ENCODE data around the gene MYO3B. TPM values are rescaled to one million over a fixed set of nuclear protein-coding genes. Genes with fewer than 3 reads are reported as not detected.

The MYO3B gene
- total RNA-seq, 3 donors from 2014 or later (not counting 1 experiment from before 2014, with no cell fraction given): 0.68 to 0.88 (median 0.75) TPM

DNA sequence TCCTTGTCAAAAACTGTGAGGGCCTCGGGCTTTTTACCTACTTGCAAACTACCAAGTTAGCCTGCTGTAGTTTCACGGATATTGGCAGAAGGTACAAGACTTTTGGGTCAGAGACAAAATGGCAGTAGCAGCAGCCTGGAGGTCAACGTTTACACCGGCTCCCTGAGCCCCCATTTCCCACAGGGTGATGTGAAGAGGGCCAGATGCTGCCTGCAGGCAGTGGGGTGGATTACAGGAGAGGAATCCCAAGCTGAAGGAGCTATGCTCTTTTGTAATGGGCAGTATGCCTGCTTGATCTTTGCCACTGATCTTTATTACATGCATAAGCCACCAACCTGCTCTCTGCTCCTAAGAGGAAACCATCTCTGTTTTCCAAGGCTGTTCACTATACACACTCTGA, 507.6 kb downstream of the MYO3B start:
- peaks cover 2% of the 10 kb centered on the region for H3K27me3 ChIP-seq (ENCODE audit: control insufficient read depth, insufficient read depth, low read length)
- H3K9me3 ChIP-seq (ENCODE audit: control insufficient read depth, insufficient read depth, low read length): no peaks in the 10 kb centered on the region
- H3K4me1 Mint-ChIP-seq: no peaks in the 10 kb centered on the region
- 82% methylated on average over 4 of the region's 4 CpGs for WGBS (ENCODE audit: insufficient coverage)
- no peaks in the 10 kb centered on the region for H3K4me1 ChIP-seq (ENCODE audit: control insufficient read depth, insufficient read depth, low read length)
- H3K27ac Mint-ChIP-seq: no peak overlapping the region
- ATAC-seq: no peak
- intact Hi-C loops (cut with micrococcal nuclease): no loop called here
- H3K27me3 Mint-ChIP-seq (ENCODE audit: low read depth in 2 of 2): peaks cover 10 to 23% of the 10 kb centered on the region in 2 donors
- H3K4me3 Mint-ChIP-seq: no peak overlapping the region
- no peaks in the 10 kb centered on the region for H3K36me3 Mint-ChIP-seq
- no peak overlapping the region for H3K4me3 ChIP-seq (ENCODE audit: low read length)
- TF ChIP-seq, protein P1, sequence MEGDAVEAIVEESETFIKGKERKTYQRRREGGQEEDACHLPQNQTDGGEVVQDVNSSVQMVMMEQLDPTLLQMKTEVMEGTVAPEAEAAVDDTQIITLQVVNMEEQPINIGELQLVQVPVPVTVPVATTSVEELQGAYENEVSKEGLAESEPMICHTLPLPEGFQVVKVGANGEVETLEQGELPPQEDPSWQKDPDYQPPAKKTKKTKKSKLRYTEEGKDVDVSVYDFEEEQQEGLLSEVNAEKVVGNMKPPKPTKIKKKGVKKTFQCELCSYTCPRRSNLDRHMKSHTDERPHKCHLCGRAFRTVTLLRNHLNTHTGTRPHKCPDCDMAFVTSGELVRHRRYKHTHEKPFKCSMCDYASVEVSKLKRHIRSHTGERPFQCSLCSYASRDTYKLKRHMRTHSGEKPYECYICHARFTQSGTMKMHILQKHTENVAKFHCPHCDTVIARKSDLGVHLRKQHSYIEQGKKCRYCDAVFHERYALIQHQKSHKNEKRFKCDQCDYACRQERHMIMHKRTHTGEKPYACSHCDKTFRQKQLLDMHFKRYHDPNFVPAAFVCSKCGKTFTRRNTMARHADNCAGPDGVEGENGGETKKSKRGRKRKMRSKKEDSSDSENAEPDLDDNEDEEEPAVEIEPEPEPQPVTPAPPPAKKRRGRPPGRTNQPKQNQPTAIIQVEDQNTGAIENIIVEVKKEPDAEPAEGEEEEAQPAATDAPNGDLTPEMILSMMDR (IDR thresholded peaks at IDR 0.05): no peak
- DNase-seq: no peak
- no peaks in the 10 kb centered on the region for H3K36me3 ChIP-seq (ENCODE audit: control insufficient read depth, insufficient read depth, low read length)
- H3K9me3 Mint-ChIP-seq: no peaks in the 10 kb centered on the region
- no peak overlapping the region for H3K27ac ChIP-seq (ENCODE audit: low read length)

- Histone ChIP-seq H3K4me3 (ENCODE audit: low read length) (no peak overlapping the region), H3K36me3 (ENCODE audit: control insufficient read depth, insufficient read depth, low read length) (no peaks in the 10 kb centered on the region), H3K4me1 (ENCODE audit: control insufficient read depth, insufficient read depth, low read length) (no peaks in the 10 kb centered on the region), H3K27ac (ENCODE audit: low read length) (no peak overlapping the region), H3K9me3 (ENCODE audit: control insufficient read depth, insufficient read depth, low read length) (no peaks in the 10 kb centered on the region), H3K27me3 (ENCODE audit: control insufficient read depth, insufficient read depth, low read length) (no peaks in the 10 kb centered on the region)
- no peaks in the 10 kb centered on the region for H3K9me3 Mint-ChIP-seq
- DNase-seq: no peak
- TF ChIP-seq, protein P1 (IDR thresholded peaks at IDR 0.05): no peak
- H3K4me3 Mint-ChIP-seq: no peak overlapping the region
- no peaks in the 10 kb centered on the region for H3K4me1 Mint-ChIP-seq
- H3K27ac Mint-ChIP-seq: no peak overlapping the region
- ATAC-seq: no peak
- 89% methylated on average over 5 of the region's 5 CpGs for WGBS (ENCODE audit: insufficient coverage)
- intact Hi-C loops (cut with micrococcal nuclease): no loop called here
- H3K36me3 Mint-ChIP-seq: no peaks in the 10 kb centered on the region
- peaks cover 11 to 23% of the 10 kb centered on the region in 2 donors for H3K27me3 Mint-ChIP-seq (ENCODE audit: low read depth in 2 of 2)
Measured at GRCh38 chr2:170689481-170689880, 511.5 kb downstream of the MYO3B start.

DNA sequence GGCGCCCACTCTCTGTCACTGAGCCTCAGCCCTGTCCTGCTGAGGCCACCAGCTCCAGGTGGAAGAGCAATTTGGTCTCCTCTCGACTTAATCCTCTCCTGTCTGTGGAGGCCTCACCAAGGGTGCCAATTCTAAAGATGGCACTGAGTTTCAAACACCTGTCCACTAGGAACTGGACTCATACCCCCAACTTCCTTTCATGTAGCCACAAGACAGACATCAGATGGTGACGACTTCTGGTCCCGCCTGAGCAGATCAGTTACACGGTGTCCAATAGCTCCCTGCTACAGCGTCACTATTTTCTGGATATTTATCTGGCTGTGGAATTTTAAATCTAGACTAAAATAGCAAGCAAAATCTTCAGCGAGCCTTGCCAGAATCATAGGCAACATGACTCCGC, 512.7 kb downstream of the MYO3B start:
- Histone ChIP-seq H3K27ac (ENCODE audit: low read length) (no peak overlapping the region), H3K4me3 (ENCODE audit: low read length) (no peak overlapping the region), H3K27me3 (ENCODE audit: control insufficient read depth, insufficient read depth, low read length) (no peaks in the 10 kb centered on the region), H3K36me3 (ENCODE audit: control insufficient read depth, insufficient read depth, low read length) (no peaks in the 10 kb centered on the region), H3K9me3 (ENCODE audit: control insufficient read depth, insufficient read depth, low read length) (no peaks in the 10 kb centered on the region), H3K4me1 (ENCODE audit: control insufficient read depth, insufficient read depth, low read length) (no peaks in the 10 kb centered on the region)
- intact Hi-C loops (cut with micrococcal nuclease): no loop called here
- TF ChIP-seq, protein P1 (IDR thresholded peaks at IDR 0.05): no peak
- DNase-seq (no peak), ATAC-seq (no peak)
- Mint-ChIP-seq H3K4me1 (no peaks in the 10 kb centered on the region), H3K36me3 (no peaks in the 10 kb centered on the region), H3K27me3 (ENCODE audit: low read depth in 2 of 2) (peaks cover 11 to 15% of the 10 kb centered on the region in 2 donors), H3K27ac (no peak overlapping the region), H3K9me3 (no peaks in the 10 kb centered on the region), H3K4me3 (no peak overlapping the region)
- WGBS (ENCODE audit: insufficient coverage): 86% methylated on average over 7 of the region's 8 CpGs

- no peaks in the 10 kb centered on the region for H3K4me1 Mint-ChIP-seq
- 76% methylated on average over 10 of the region's 11 CpGs for WGBS (ENCODE audit: insufficient coverage)
- H3K4me1 ChIP-seq (ENCODE audit: control insufficient read depth, insufficient read depth, low read length): no peaks in the 10 kb centered on the region
- H3K4me3 ChIP-seq (ENCODE audit: low read length): no peak overlapping the region
- intact Hi-C loops (cut with micrococcal nuclease): no loop called here
- no peaks in the 10 kb centered on the region for H3K36me3 ChIP-seq (ENCODE audit: control insufficient read depth, insufficient read depth, low read length)
- H3K36me3 Mint-ChIP-seq: no peaks in the 10 kb centered on the region
- TF ChIP-seq, protein P1 (IDR thresholded peaks at IDR 0.05): no peak
- no peaks in the 10 kb centered on the region for H3K27me3 ChIP-seq (ENCODE audit: control insufficient read depth, insufficient read depth, low read length)
- no peak overlapping the region for H3K4me3 Mint-ChIP-seq
- peaks cover 7 to 14% of the 10 kb centered on the region in 2 donors for H3K27me3 Mint-ChIP-seq (ENCODE audit: low read depth in 2 of 2)
- H3K9me3 ChIP-seq (ENCODE audit: control insufficient read depth, insufficient read depth, low read length): no peaks in the 10 kb centered on the region
- H3K27ac ChIP-seq (ENCODE audit: low read length): no peak overlapping the region
- no peak for DNase-seq
- ATAC-seq: no peak
- H3K9me3 Mint-ChIP-seq: no peaks in the 10 kb centered on the region
- H3K27ac Mint-ChIP-seq: no peak overlapping the region
Measured at GRCh38 chr2:170694316-170694715, 516.4 kb downstream of the MYO3B start.
